AG10803 (cell line): ENCODE measurements around the gene HIPK2.
A peak's percentile ranks its signal among the peaks of the same experiment; 100 is the strongest.

Experiments
- DNase-seq: peaks from one replicate; pipeline ENCODE4 v3.0.0; 2010; ENCODE audit warnings: low read depth
- H3K4me3 ChIP-seq: 2 replicates; pipeline ENCODE4 v1.5.1; 2011; ENCODE audit warnings: mild to moderate bottlenecking, low read length, control low read depth
- TF ChIP-seq, protein P1 (sequence below): conservative IDR thresholded peaks from 2 replicates; pipeline ENCODE4 v1.5.1; 2011; ENCODE audit warnings: mild to moderate bottlenecking, low read length, control low read depth, inconsistent platforms

The HIPK2 gene

DNA sequence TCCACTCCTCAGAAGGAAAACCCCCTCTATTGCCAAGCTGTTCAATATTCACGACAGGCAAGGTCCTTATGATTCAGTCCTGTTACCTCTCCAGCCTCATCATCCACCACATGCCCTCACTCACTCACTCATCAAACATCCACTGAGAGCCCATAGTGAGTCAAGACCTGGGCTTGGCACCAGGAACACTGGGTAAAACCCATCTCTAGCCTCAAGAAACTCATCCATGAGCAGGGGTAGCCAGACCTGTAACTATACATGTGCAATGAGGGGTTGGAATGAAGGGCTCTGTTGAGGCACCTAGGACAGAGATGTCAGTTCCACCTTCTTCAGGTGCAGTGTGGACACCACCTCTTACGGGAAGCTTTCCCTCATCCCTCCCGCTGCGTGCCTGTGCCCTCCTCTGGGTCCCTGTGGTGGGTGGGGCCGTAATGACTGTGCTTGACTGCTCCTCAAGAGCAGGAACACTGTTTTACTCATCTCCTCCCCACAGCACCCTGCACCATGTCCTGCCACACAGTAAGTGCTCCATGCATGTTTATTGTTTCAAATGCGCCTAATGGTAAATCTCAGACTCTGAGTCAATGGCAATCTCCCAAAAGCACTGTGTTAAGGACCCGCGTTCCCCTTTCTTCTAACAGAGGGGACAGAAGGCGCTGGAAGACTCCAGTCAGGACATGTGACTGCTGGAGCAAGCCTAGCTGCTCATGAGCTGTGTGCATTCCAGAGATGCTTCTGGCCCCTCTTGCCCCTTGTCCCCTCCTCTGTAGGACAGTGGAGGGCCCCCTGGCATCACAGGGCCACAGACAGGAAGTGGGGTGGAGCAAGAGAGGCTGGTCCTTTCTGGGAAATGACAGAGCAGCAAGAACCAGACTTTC, 95.4 kb downstream of the HIPK2 start:
- no peak overlapping the region for H3K4me3 ChIP-seq
- peak; percentile 70 for DNase-seq
- TF ChIP-seq, protein P1, sequence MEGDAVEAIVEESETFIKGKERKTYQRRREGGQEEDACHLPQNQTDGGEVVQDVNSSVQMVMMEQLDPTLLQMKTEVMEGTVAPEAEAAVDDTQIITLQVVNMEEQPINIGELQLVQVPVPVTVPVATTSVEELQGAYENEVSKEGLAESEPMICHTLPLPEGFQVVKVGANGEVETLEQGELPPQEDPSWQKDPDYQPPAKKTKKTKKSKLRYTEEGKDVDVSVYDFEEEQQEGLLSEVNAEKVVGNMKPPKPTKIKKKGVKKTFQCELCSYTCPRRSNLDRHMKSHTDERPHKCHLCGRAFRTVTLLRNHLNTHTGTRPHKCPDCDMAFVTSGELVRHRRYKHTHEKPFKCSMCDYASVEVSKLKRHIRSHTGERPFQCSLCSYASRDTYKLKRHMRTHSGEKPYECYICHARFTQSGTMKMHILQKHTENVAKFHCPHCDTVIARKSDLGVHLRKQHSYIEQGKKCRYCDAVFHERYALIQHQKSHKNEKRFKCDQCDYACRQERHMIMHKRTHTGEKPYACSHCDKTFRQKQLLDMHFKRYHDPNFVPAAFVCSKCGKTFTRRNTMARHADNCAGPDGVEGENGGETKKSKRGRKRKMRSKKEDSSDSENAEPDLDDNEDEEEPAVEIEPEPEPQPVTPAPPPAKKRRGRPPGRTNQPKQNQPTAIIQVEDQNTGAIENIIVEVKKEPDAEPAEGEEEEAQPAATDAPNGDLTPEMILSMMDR: no peak

DNA sequence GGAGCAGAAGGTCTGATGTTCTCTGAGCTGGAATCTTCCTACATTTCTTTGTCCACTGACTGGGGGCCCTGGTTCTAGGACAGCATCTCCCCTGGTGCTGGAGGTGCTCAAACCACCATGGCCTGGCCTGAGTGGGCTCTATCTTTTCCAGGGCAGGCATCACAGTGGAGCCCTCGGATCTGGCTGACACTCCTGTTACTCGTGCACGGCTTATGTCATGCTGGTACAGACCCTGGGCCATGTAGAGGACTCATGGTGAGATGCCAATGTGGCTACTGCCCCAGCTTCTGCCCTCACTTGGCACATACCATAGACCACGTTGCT, 96.0 kb downstream of the HIPK2 start:
- H3K4me3 ChIP-seq: no peak overlapping the region
- no peak for DNase-seq
- TF ChIP-seq, protein P1: no peak

DNA sequence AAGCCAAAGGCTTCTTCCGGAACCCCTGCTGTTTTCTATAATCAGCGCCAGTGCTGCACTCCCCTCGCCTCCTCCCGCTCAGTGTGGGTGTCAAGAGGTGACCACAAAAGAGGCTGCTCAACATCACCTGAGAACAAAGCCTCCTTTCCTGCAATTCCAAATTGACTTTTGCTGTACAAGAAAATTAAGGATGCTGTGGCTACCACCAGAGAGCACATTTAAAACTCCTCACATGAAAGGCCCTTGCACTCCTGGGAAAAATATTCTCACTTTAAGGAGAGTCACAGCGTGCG, 96.4 kb downstream of the HIPK2 start:
- H3K4me3 ChIP-seq: no peak overlapping the region
- TF ChIP-seq, protein P1: no peak
- no peak for DNase-seq

DNA sequence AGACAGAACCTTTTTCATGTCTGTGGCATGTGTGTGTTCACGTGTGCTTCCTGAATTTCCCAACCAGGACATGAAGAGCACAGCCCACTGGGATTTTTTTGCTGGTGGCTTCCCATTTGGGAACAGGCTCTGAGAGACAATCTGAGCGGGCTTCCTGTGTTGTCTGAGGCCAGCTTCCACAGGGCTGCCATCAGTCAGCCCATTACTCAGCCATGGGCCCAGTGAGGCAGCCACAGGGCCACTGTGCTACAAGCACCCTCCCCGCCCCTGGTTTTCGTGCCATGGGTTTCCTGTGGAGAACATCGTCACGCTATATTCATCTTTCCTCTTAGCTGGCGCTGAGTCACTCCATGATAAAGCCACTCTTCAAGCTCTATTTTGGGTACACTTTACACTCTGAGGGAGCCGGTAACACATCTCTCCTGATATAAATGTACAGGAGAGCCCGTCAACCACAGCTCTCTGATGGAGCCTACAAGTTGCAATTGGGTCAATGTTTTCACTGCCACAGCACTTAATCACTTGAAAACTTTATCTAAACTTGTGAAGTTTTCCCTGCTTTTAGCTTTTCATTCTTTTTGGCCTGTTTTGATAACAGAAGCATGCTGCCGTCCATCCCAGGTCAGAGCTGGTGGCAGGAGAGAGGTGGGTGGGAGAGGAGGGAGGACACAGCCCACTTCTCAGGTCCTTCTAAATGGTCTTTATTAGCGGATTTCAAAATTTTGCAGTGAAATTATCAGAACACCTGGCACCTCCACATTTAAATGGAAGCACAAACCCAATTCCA, 96.9 kb downstream of the HIPK2 start:
- H3K4me3 ChIP-seq: no peak overlapping the region
- DNase-seq: peak; percentile 92
- TF ChIP-seq, protein P1: no peak

DNA sequence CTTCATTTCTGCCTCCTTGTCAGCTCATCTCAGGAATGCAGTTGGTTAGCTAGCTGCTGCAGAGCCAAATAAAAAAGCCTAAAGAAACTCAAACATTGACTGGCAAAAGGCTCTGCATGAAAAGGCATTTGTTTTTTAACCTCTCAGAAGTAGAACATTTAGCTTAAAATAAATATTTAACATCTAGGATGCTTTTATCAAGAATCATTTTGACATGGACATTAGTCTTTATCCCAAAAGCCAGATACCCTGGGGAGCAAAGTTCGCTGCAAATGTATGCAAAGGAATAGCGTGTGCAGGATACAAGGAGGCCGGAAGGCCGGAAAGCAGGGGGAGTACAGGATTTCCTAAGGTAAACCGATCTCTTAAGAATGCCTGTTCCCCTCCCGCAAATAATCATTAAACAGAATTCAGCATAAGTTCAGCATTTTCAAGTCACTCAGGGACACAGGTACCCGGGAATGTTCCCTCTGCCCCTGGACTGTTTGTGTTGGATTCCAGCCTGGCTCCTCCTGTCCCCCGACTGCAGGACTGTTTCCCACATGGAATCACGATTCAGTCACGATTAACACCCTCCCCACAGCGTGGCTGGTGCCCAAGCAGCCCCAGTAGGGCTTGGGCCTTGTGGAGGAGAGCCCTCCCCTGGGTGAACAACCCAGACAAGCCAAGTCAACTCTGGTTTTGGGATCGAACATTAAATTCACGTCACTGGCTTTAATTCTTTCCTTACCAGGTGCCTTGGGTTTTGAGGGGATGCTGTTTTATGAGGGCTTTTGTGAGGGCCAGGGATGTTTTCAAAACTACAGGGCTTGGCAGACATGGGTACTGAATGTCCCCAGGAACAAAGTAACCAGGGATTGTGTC, 97.8 kb downstream of the HIPK2 start:
- DNase-seq: no peak
- no peak overlapping the region for H3K4me3 ChIP-seq
- TF ChIP-seq, protein P1: no peak

DNA sequence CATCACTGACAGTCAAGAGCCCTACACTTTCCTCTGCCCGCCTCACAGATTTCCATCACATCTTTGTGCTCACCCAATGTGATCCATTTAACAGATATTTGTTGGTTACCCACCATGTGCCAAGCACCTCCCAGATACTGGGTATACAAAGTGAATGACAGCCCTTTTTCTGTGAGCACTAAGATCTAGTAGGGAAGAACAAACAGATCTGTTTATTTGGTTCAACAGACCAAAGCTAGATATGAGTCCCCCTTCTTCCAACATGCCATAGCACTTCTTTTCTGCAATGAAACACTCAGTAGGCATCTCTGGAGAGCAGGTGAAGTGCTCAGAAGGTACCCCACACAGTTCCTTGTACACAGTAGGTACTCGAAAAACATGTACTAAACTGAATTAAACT, 101.4 kb downstream of the HIPK2 start:
- no peak for DNase-seq
- TF ChIP-seq, protein P1: no peak
- no peak overlapping the region for H3K4me3 ChIP-seq
